Spinal cord (tissue), 10 donors: ENCODE results near the gene VCL. TPM values are rescaled to one million over a fixed set of nuclear protein-coding genes. Genes with fewer than 3 reads are reported as not detected.

Experiments
- DNase-seq, 6 donors: peaks; one replicate each; pipeline versions ENCODE4 v3.0.0 to v3.0.0-alpha.2; 2013 to 2015; ENCODE audit warnings: low spot score in 6 of 6, low read depth in 4 of 6
- H3K27ac ChIP-seq: one replicate; pipeline ENCODE4 v1.5.1; 2013; ENCODE audit warnings: low read depth, low read length, control low read depth
- H3K27me3 ChIP-seq: one replicate; pipeline ENCODE4 v1.6.1; 2013; ENCODE audit warnings: low read length; ENCODE audit not compliant: control insufficient read depth, insufficient read depth
- H3K36me3 ChIP-seq: one replicate; pipeline ENCODE4 v1.6.1; 2013; ENCODE audit warnings: low read length; ENCODE audit not compliant: control insufficient read depth, insufficient read depth
- H3K4me1 ChIP-seq: one replicate; pipeline ENCODE4 v1.6.1; 2013; ENCODE audit warnings: low read length; ENCODE audit not compliant: control insufficient read depth, insufficient read depth
- H3K4me3 ChIP-seq: one replicate; pipeline ENCODE4 v1.5.1; 2013; ENCODE audit warnings: low read depth, low read length, control low read depth
- H3K9me3 ChIP-seq: one replicate; pipeline ENCODE4 v1.6.1; 2013; ENCODE audit warnings: low read length; ENCODE audit not compliant: control insufficient read depth, insufficient read depth
- WGBS: methylation state at CpG from one replicate; pipeline ENCODE4 v1.1.5; 2013; ENCODE audit warnings: missing lambda C conversion rate; ENCODE audit not compliant: insufficient coverage; 5-methylcytosine and 5-hydroxymethylcytosine counted together
- polyA plus RNA-seq, 2 donors: library from polyadenylated mRNA; unstranded; fragments of 120-200 nt; gene quantifications; one replicate each; pipeline ENCODE4 v1.2.1, GENCODE V29; 2013; ENCODE audit not compliant: insufficient read length in 2 of 2
- total RNA-seq, 2 donors: library from RNA; depleted of rRNA in 1 of 2; stranded (reverse); fragments of 120-200 nt in 1 of 2; fragments of >200 nt in 1 of 2; gene quantifications; one replicate each; pipeline versions ENCODE4 v1.2.3 to v1.2.4, GENCODE V29; 2013 to 2014
- donor health status: healthy.

Gene VCL
- total and polyA plus RNA-seq, 4 donors = 47.8 to 106 (median 63.5) TPM

DNA sequence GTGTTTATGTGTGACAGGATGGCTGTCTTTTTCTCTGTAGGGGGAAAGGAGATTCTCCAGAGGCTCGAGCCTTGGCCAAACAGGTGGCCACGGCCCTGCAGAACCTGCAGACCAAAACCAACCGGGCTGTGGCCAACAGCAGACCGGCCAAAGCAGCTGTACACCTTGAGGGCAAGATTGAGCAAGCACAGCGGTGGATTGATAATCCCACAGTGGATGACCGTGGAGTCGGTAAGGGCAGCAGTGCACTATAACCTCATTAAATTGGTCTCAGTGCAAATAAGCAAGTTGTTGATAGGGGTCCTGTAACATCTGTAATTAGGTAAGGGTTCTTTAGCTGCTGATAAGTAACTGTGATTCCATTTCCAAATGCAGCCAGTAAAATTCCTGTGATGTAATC, 96.3 kb downstream of the VCL start:
- WGBS = 99% methylated on average over 7 of the region's 7 CpGs
- Histone ChIP-seq H3K9me3 (no peaks in the 10 kb centered on the region), H3K4me1 (no peaks in the 10 kb centered on the region), H3K27ac (no peak overlapping the region), H3K36me3 (peaks cover 37% of the 10 kb centered on the region), H3K4me3 (no peak overlapping the region), H3K27me3 (no peaks in the 10 kb centered on the region)
- no peak for DNase-seq

DNA sequence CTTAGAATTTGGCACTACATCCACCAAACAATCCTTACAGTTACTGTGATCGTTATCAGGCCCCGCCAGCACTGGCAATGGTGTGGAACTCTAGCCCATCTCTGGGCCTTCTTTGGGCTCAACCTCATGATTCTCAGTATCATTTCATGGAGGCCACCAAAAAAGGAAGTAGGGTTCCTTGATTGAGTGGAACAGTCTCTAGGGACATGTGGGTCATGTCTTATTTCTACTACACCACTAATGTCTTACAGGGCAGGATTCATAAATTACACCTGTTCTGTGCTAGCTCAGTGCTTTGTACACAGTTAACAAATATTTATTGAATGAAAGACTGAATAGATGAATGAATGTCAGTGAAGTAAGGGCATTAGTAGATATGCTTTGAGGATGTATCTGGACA, 98.9 kb downstream of the VCL start:
- Histone ChIP-seq H3K9me3 (no peaks in the 10 kb centered on the region), H3K36me3 (peaks cover 36% of the 10 kb centered on the region), H3K27ac (no peak overlapping the region), H3K4me1 (no peaks in the 10 kb centered on the region), H3K4me3 (no peak overlapping the region), H3K27me3 (no peaks in the 10 kb centered on the region)
- DNase-seq = no peak
- 81% methylated on average over 2 of the region's 2 CpGs for WGBS

DNA sequence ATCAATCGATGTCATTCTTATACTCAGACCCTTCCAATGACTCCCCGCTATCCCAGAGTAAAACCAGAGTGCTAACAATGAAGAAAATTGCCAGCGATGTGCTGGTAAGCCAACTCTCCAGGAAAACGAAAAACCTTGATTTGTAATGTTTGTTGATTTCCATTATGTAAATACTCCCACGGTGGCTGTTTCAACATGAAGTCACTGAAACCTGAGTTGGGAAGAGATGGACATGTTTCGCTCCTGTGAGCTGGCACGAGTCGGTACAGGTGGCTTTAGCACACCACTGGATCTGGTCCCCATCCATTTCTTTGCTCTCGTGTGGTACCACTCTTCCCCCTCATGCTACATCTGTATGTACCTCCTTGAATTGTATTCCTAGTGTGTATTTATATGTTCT, 99.9 kb downstream of the VCL start:
- WGBS = 90% methylated on average over 3 of the region's 9 CpGs
- Histone ChIP-seq H3K9me3 (no peaks in the 10 kb centered on the region), H3K27ac (no peak overlapping the region), H3K4me1 (no peaks in the 10 kb centered on the region), H3K27me3 (no peaks in the 10 kb centered on the region), H3K36me3 (peaks cover 41% of the 10 kb centered on the region), H3K4me3 (no peak overlapping the region)
- no peak for DNase-seq

DNA sequence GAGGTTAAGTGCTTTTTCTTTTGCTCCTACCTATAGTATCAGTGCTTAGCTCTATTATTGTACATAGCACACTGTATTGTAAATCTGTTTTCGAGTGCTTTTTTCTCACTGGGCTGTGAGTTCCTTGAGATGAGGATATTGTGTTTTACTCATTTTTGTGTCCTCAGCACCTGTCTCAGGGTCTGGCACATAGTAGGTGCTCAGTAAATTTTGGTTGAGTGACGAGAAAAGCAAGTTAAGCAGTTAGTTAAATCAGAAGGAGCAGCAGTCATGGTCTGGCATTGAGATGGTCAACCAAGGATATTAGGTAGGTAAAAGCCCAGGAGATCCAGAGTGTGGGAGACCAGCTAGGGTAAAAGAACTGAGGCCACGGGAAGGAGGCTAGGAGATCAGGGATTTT, 101.5 kb downstream of the VCL start:
- no peaks in the 10 kb centered on the region for H3K27me3 ChIP-seq
- H3K36me3 ChIP-seq = peaks cover 36% of the 10 kb centered on the region
- no peak for DNase-seq
- no peak overlapping the region for H3K27ac ChIP-seq
- peaks cover 3% of the 10 kb centered on the region for H3K4me1 ChIP-seq
- no peak overlapping the region for H3K4me3 ChIP-seq
- no peaks in the 10 kb centered on the region for H3K9me3 ChIP-seq
- WGBS = 97% methylated on average over 2 of the region's 3 CpGs

DNA sequence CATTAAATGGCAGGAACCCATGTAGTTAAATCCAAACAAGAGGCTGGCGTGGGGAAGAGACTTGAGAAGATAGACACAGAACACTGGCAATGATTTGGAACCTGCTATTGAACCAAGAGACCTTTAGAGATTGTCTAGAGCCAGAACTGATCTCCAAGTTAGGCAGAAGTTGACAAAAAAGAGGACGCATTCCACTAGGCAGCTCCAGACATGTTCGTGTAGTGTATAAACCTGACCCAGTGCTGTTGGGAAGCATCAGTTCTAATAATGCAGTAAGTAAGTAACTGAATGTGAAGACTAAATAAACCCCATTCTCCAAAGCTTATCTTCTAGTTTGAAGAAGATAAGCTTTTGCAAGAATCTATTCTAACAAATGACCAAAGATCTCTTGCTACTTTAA, 101.9 kb downstream of the VCL start:
- Histone ChIP-seq H3K4me1 (peaks cover 3% of the 10 kb centered on the region), H3K27ac (no peak overlapping the region), H3K9me3 (no peaks in the 10 kb centered on the region), H3K4me3 (no peak overlapping the region), H3K27me3 (no peaks in the 10 kb centered on the region), H3K36me3 (peaks cover 34% of the 10 kb centered on the region)
- 100% methylated on average over 1 of the region's 3 CpGs for WGBS
- DNase-seq = no peak

DNA sequence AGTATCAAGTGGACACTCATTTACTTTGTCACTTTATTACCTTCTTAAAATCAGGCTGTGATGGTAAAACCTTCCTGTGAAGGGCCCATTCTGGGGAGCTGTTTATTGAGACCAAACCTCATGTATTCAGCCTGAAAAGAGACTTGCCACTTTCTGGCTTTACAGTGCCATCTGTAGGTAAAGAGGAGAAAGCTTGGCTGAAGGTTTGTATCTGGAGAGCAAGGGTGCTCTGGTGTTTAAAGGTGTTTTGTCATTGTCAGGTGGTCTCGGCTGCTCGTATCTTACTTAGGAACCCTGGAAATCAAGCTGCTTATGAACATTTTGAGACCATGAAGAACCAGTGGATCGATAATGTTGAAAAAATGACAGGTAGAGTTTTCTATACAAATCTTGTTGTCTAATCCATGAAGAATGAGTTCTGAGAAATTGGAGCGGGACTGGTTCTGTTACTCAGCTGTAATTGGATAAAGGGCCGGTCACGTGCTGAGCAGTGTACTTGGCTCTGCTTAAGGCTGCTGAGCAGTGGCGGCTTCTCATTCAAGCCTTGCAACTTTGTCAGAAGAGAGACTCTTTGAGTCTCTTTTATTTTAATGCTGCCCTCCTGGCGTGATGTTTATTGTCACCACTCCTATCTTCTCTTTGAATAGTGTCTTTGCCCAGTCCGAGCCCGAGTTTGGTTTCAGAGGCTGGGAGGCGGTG, 105.8 kb downstream of the VCL start:
- H3K36me3 ChIP-seq = peaks cover 43% of the 10 kb centered on the region
- H3K4me3 ChIP-seq = no peak overlapping the region
- no peaks in the 10 kb centered on the region for H3K27me3 ChIP-seq
- peak overlapping the region; percentile 37 for H3K27ac ChIP-seq
- 54% methylated on average over 7 of the region's 11 CpGs for WGBS
- peak in 2 of 6 donors; percentile 38 to 73 for DNase-seq
- H3K9me3 ChIP-seq = no peaks in the 10 kb centered on the region
- peaks cover 3% of the 10 kb centered on the region for H3K4me1 ChIP-seq

DNA sequence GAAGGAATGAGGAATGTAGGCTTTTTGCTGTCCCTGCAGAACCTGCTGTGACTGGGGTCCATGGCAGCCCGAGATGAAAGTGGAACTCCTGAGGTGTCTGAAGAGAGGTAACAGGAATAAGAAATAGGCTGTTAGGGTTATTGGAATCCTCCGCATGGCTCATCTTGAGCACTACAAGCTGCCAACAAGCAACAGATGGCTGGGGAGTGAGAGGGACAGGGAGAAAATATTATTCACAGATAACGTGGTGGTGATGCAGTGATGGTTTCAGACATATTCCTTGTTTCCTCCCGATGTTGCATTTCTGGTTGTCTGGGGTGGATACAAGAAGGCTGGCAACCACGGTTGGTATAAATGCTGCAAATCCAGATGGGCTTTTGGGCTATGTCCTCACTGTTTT, 106.6 kb downstream of the VCL start:
- WGBS = 87% methylated on average over 5 of the region's 5 CpGs

DNA sequence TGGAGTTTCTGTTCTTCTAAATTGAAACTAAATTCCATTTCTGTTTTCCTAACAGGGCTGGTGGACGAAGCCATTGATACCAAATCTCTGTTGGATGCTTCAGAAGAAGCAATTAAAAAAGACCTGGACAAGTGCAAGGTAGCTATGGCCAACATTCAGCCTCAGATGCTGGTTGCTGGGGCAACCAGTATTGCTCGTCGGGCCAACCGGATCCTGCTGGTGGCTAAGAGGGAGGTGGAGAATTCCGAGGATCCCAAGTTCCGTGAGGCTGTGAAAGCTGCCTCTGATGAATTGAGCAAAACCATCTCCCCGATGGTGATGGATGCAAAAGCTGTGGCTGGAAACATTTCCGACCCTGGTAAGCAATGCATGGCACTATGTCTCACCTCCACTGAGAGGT, 107.1 kb downstream of the VCL start:
- Histone ChIP-seq H3K4me1 (peaks cover 3% of the 10 kb centered on the region), H3K27ac (no peak overlapping the region), H3K9me3 (no peaks in the 10 kb centered on the region), H3K4me3 (no peak overlapping the region), H3K36me3 (peaks cover 48% of the 10 kb centered on the region), H3K27me3 (no peaks in the 10 kb centered on the region)
- DNase-seq = no peak
- WGBS = 45% methylated on average over 5 of the region's 8 CpGs

More for the DNA sequence above, 106.6 kb downstream of the VCL start:
- Histone ChIP-seq H3K27ac (no peak overlapping the region), H3K9me3 (no peaks in the 10 kb centered on the region), H3K36me3 (peaks cover 48% of the 10 kb centered on the region), H3K27me3 (no peaks in the 10 kb centered on the region), H3K4me1 (peaks cover 3% of the 10 kb centered on the region), H3K4me3 (no peak overlapping the region)
- no peak for DNase-seq

DNA sequence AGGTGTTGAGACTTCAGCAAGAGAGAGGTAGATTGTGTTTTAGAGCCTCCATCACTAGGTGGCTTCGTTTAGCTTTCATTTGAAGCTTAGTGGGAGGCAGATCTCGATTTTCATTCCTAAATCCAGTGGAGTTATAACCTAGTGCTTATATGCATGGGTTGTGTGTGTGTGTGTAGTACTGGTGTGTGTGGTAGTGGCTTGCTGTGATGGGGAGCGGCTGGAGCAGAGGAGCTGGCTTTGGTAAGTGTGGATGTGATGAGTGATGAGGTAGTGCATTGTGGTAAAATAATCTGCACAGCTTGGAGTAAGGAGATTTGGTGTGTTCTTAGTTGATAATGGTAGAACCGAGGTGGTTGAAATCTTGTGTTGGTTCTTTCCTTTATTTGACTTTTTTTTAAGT, 109.5 kb downstream of the VCL start:
- Histone ChIP-seq H3K9me3 (no peaks in the 10 kb centered on the region), H3K4me3 (no peak overlapping the region), H3K27ac (no peak overlapping the region), H3K27me3 (no peaks in the 10 kb centered on the region), H3K36me3 (peaks cover 47% of the 10 kb centered on the region), H3K4me1 (peaks cover 5% of the 10 kb centered on the region)
- no peak for DNase-seq
- 82% methylated on average over 3 of the region's 4 CpGs for whole genome bisulfite sequencing

DNA sequence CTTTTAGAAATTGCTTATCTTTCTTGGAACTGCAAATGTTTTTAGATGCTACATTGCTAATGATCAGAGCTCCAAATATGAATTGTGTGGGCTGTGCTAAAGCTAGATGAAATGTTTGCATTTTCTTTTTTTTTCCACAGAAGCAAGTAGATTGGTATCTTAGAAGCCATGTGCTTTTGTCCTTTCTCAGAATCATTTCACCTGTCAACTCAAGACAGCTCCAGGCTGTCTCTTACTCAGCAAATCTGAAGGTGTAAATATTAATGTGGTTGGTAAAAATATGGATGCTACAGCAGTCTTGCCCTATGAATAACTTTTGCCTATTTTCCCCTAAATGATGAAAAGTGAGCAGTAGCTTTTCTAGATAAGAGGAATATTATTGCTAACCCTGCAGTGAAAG, 111.5 kb downstream of the VCL start:
- H3K27me3 ChIP-seq = no peaks in the 10 kb centered on the region
- peaks cover 49% of the 10 kb centered on the region for H3K36me3 ChIP-seq
- no peak overlapping the region for H3K27ac ChIP-seq
- no peak for DNase-seq
- peaks cover 15% of the 10 kb centered on the region for H3K4me1 ChIP-seq
- H3K9me3 ChIP-seq = no peaks in the 10 kb centered on the region
- no peak overlapping the region for H3K4me3 ChIP-seq
